Nephron progenitor cell (in vitro differentiated cells): ENCODE results near the gene SNX13.
A peak's percentile ranks its signal among the peaks of the same experiment; 100 is the strongest.

Experiments used
- DNase-seq: peaks from one replicate; pipeline ENCODE4 v3.0.0; 2021
- H3K27ac Mint-ChIP-seq: 2 replicates; pipeline ENCODE4 v1.8.0; 2021; ENCODE audit warnings: mild to moderate bottlenecking, moderate library complexity, mixed read lengths
- H3K27me3 Mint-ChIP-seq: 2 replicates; pipeline ENCODE4 v1.8.0; 2021; ENCODE audit warnings: mild to moderate bottlenecking, low read depth, mixed read lengths; ENCODE audit not compliant: poor library complexity
- H3K36me3 Mint-ChIP-seq: 2 replicates; pipeline ENCODE4 v1.8.0; 2021; ENCODE audit warnings: low read depth, mixed read lengths
- H3K4me1 Mint-ChIP-seq: 2 replicates; pipeline ENCODE4 v1.8.0; 2021; ENCODE audit warnings: mixed read lengths
- H3K4me3 Mint-ChIP-seq: 2 replicates; pipeline ENCODE4 v1.8.0; 2021; ENCODE audit warnings: mild to moderate bottlenecking, moderate library complexity, mixed read lengths
- H3K9me3 Mint-ChIP-seq: 2 replicates; pipeline ENCODE4 v1.8.0; 2021; ENCODE audit warnings: mild to moderate bottlenecking, moderate library complexity, mixed read lengths
- TF ChIP-seq, protein P1 (sequence below): fragments of 200-600 bp; sonication (generic); IDR thresholded peaks from 2 replicates; pipeline ENCODE4 v1.5.0; 2021; ENCODE audit warnings: antibody characterized with exemption

The SNX13 gene

DNA sequence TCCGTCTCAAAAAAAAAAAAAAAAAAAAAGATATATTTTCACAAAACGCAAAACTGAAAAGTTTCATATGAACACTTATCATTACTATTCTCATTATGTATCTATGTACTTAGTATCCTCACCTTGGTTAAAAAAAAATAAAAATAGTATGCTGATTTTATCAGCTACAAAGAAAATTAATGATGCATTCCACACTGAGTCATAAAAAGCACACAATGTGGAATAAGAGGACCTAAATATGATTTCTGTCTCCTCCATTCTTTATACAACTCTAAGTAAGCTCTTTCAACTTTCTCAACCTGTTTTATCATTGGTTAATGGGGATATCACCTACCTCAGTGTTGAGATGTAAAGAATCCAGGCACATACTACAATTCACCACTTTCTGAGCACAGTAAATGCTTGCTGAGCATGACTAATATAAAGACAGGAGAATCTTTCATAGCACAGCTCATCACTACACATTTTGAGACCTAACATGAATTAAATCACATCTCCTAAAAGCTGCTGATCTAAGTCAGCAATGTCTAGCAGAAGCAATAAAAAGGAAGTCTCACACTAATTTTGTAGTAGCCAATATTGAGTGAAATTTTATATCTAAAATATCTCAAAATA lies 2.7 kb downstream of the SNX13 start:
- peaks cover 5% of the 10 kb centered on the region for H3K36me3 Mint-ChIP-seq
- TF ChIP-seq, protein P1, sequence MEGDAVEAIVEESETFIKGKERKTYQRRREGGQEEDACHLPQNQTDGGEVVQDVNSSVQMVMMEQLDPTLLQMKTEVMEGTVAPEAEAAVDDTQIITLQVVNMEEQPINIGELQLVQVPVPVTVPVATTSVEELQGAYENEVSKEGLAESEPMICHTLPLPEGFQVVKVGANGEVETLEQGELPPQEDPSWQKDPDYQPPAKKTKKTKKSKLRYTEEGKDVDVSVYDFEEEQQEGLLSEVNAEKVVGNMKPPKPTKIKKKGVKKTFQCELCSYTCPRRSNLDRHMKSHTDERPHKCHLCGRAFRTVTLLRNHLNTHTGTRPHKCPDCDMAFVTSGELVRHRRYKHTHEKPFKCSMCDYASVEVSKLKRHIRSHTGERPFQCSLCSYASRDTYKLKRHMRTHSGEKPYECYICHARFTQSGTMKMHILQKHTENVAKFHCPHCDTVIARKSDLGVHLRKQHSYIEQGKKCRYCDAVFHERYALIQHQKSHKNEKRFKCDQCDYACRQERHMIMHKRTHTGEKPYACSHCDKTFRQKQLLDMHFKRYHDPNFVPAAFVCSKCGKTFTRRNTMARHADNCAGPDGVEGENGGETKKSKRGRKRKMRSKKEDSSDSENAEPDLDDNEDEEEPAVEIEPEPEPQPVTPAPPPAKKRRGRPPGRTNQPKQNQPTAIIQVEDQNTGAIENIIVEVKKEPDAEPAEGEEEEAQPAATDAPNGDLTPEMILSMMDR = no peak
- H3K27ac Mint-ChIP-seq = no peak overlapping the region
- H3K4me1 Mint-ChIP-seq = peaks cover 50% of the 10 kb centered on the region
- H3K27me3 Mint-ChIP-seq = peaks cover 9% of the 10 kb centered on the region
- no peaks in the 10 kb centered on the region for H3K9me3 Mint-ChIP-seq
- peak overlapping the region; percentile 100 for H3K4me3 Mint-ChIP-seq
- DNase-seq = no peak

DNA sequence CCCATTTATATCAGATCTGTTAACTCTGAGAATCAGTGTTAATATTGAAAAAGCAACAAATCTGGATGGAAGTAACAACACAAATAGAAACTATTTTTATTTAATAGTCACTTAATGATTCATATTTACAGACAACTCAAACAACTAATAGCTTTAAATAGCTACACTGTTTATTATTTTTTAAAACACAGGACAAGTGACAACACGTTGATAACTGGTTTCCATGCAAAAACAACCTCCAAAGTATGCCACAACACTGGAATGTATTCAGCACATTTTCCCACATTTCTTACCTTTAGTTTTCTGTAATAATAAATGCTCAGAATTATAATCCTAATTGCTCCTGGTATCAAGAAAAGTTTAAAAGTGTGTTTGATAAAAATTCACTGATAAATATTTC lies 4.0 kb downstream of the SNX13 start:
- no peak for DNase-seq
- H3K27ac Mint-ChIP-seq = no peak overlapping the region
- TF ChIP-seq, protein P1 = no peak

DNA sequence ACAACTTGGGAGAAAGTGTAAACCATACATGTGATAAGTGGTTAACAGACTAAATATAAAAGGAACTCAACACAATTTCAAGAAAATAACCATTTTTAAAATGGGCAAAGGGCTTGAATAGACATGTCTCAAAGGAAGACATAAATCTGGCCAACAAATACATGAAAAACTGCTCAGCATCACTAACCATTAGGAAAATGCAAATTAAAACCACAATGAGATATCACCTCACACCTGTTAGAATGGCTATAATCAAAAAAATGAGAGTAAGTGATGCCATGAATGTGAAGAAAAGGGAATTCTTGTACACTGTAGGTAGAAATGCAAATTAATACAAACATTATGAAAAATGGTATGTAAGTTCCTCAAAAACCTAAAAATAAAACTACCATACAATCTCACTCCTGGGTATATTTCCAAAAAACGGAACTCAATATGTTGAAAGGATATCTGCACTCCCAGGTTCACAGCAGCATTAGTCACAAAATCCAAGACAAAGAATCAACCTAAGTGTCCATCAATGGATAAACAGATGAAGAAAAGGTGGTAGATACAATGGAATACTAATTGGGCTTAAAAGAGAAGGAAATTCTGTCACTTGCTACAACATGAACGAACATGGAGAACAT lies 5.6 kb downstream of the SNX13 start:
- Mint-ChIP-seq H3K27me3 (peaks cover 3% of the 10 kb centered on the region), H3K4me3 (no peak overlapping the region), H3K4me1 (peaks cover 37% of the 10 kb centered on the region), H3K9me3 (no peaks in the 10 kb centered on the region), H3K27ac (no peak overlapping the region), H3K36me3 (peaks cover 5% of the 10 kb centered on the region)
- TF ChIP-seq, protein P1 = no peak
- no peak for DNase-seq

More for the DNA sequence above, 4.0 kb downstream of the SNX13 start:
- no peak overlapping the region for H3K4me3 Mint-ChIP-seq
- H3K27me3 Mint-ChIP-seq = peaks cover 3% of the 10 kb centered on the region
- H3K36me3 Mint-ChIP-seq = peaks cover 5% of the 10 kb centered on the region
- peaks cover 40% of the 10 kb centered on the region for H3K4me1 Mint-ChIP-seq
- H3K9me3 Mint-ChIP-seq = no peaks in the 10 kb centered on the region

DNA sequence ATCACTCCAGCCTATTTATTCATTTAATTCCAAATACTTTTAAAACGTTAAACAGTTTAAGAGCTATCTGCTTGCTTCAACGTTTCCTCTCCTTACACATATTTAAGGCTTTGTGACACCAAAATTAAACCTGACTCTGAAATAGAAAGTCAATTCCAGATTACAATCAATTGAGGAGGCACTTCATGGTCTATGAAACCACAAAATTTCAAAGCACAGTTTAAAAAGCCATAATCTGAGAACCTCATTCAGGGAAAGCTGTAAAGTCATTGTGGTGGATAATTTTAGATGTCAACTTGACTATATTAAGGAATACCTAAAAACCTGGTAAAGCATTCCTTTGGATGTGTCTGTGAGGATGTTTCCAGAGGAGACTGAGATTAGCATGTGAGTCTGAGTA lies 6.2 kb downstream of the SNX13 start:
- H3K27me3 Mint-ChIP-seq = peaks cover 3% of the 10 kb centered on the region
- H3K9me3 Mint-ChIP-seq = no peaks in the 10 kb centered on the region
- no peak for DNase-seq
- peaks cover 5% of the 10 kb centered on the region for H3K36me3 Mint-ChIP-seq
- H3K4me1 Mint-ChIP-seq = peaks cover 33% of the 10 kb centered on the region
- H3K4me3 Mint-ChIP-seq = no peak overlapping the region
- TF ChIP-seq, protein P1 = no peak
- H3K27ac Mint-ChIP-seq = no peak overlapping the region

DNA sequence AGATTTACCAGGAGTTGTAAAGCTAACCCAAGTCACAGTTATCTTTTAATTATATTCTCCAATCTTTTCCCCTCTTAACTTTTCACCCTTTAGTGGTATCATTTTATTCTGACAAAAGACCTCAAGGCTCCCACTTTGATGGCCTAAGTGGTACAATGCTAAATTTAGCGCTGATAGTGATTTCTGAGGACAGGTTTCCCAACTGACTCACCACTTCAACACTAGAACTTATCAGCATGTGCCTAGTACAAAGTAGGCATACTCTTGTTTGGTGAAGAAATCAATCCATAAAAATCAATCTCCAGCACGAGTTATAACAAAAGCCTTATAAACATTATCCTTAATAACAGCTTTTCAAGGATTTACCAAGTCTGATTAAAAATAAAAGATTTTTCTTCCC lies 7.5 kb downstream of the SNX13 start:
- DNase-seq = no peak
- peaks cover 20% of the 10 kb centered on the region for H3K4me1 Mint-ChIP-seq

More for the DNA sequence above, 7.5 kb downstream of the SNX13 start:
- Mint-ChIP-seq H3K9me3 (no peaks in the 10 kb centered on the region), H3K36me3 (peaks cover 5% of the 10 kb centered on the region), H3K4me3 (no peak overlapping the region), H3K27me3 (peaks cover 3% of the 10 kb centered on the region), H3K27ac (no peak overlapping the region)
- TF ChIP-seq, protein P1 = no peak
